Thyroid gland (tissue), 4 donors: ENCODE results near the gene MMEL1. TPM values are rescaled to one million over a fixed set of nuclear protein-coding genes. Genes with fewer than 3 reads are reported as not detected.

ENCODE experiments used
- DNase-seq, 2 donors: peaks; one replicate each; pipeline ENCODE4 v3.0.0-alpha.2; 2019
- H3K27ac ChIP-seq, 3 donors: fragments of 200-600 bp; sonication (generic); 1 replicate in 2 of 3; 2 replicates in 1 of 3; pipeline ENCODE4 v1.5.1; 2016 to 2019; ENCODE audit warnings: mild to moderate bottlenecking in 1 of 3, moderate library complexity in 1 of 3
- H3K27me3 ChIP-seq: fragments of 200-600 bp; sonication (generic); one replicate; pipeline ENCODE4 v1.5.1; 2019
- H3K36me3 ChIP-seq, 2 donors: fragments of 200-600 bp; sonication (generic); one replicate each; pipeline ENCODE4 v1.5.1; 2016 to 2019
- H3K4me1 ChIP-seq, 2 donors: fragments of 200-600 bp; sonication (generic); one replicate each; pipeline ENCODE4 v1.5.1; 2017 to 2019
- H3K4me3 ChIP-seq, 3 donors: fragments of 200-600 bp; sonication (generic); replicated peaks in 1 of 3; 1 replicate in 2 of 3; 2 replicates in 1 of 3; pipeline ENCODE4 v1.5.1; 2016; ENCODE audit warnings: mild to moderate bottlenecking in 1 of 3
- H3K9me3 ChIP-seq: fragments of 200-600 bp; sonication (generic); one replicate; pipeline ENCODE4 v1.5.1; 2017
- POLR2A ChIP-seq, 2 donors: fragments of 450-650 bp; IDR thresholded peaks; one replicate each; pipeline ENCODE4 v1.6.1; 2017; ENCODE audit warnings: antibody characterized with exemption in 2 of 2, mild to moderate bottlenecking in 2 of 2, moderate library complexity in 1 of 2
- WGBS, 2 donors: methylation state at CpG; one replicate each; pipeline ENCODE4 v1.1.5; 2017; 5-methylcytosine and 5-hydroxymethylcytosine counted together
- intact Hi-C: fragments of 100-400 bp; cut with DNase I; formaldehyde crosslinking; loops from one replicate; pipeline ENCODE4 v1.15.1; 2023
- total RNA-seq, 4 donors: library from RNA; depleted of rRNA; stranded (reverse); fragments of >200 nt; gene quantifications; one replicate each; pipeline ENCODE4 v1.2.3, GENCODE V29; 2016
- TF ChIP-seq, protein P1 (sequence below), 6 experiments: fragments of 200-600 bp in 3 of 6; fragments of 450-650 bp in 3 of 6; sonication (generic) in 3 of 6; IDR thresholded peaks; one replicate each; pipeline ENCODE4 v1.5.1; 2016 to 2019; ENCODE audit warnings: antibody characterized with exemption in 6 of 6, mild to moderate bottlenecking in 2 of 6, inconsistent platforms in 1 of 6, moderate library complexity in 1 of 6

MMEL1 gene
- total RNA-seq, 4 donors from 2014 or later = 0.98 to 2.5 (median 2.0) TPM; not detected in 1

- 75 to 76% methylated on average over 17 to 18 of the region's 25 CpGs for WGBS, 2 donors
- Histone ChIP-seq H3K27ac (no peak overlapping the region), H3K4me3 (no peak overlapping the region), H3K4me1 (peaks cover 11 to 30% of the 10 kb centered on the region in 2 donors), H3K36me3 (no peaks in the 10 kb centered on the region), H3K27me3 (peaks cover 4% of the 10 kb centered on the region), H3K9me3 (no peaks in the 10 kb centered on the region)
- peak; percentile 40 to 44 for DNase-seq
- intact Hi-C loops = loop anchor here (10.0 kb wide), 1 partner anchor 337 kb away; no protein-coding TSS in a partner anchor
- TF ChIP-seq, protein P1, sequence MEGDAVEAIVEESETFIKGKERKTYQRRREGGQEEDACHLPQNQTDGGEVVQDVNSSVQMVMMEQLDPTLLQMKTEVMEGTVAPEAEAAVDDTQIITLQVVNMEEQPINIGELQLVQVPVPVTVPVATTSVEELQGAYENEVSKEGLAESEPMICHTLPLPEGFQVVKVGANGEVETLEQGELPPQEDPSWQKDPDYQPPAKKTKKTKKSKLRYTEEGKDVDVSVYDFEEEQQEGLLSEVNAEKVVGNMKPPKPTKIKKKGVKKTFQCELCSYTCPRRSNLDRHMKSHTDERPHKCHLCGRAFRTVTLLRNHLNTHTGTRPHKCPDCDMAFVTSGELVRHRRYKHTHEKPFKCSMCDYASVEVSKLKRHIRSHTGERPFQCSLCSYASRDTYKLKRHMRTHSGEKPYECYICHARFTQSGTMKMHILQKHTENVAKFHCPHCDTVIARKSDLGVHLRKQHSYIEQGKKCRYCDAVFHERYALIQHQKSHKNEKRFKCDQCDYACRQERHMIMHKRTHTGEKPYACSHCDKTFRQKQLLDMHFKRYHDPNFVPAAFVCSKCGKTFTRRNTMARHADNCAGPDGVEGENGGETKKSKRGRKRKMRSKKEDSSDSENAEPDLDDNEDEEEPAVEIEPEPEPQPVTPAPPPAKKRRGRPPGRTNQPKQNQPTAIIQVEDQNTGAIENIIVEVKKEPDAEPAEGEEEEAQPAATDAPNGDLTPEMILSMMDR (IDR thresholded peaks at IDR 0.05) = no peak
- TF ChIP-seq POLR2A (IDR thresholded peaks at IDR 0.05) = no peak
Observed at GRCh38 chr1:2541619-2542245, 91.1 kb downstream of the MMEL1 start.

GRCh38 chr1:2540816-2541492 lies 91.9 kb downstream of the MMEL1 start:
- no peak for DNase-seq
- Histone ChIP-seq H3K27ac (no peak overlapping the region), H3K9me3 (no peaks in the 10 kb centered on the region), H3K4me1 (peaks cover 6 to 23% of the 10 kb centered on the region in 2 donors), H3K4me3 (no peak overlapping the region), H3K27me3 (peaks cover 4% of the 10 kb centered on the region), H3K36me3 (no peaks in the 10 kb centered on the region)
- 26 to 43% methylated on average over 10 to 15 of the region's 39 CpGs for WGBS, 2 donors
- TF ChIP-seq, protein P1 (IDR thresholded peaks at IDR 0.05) = no peak
- TF ChIP-seq POLR2A (IDR thresholded peaks at IDR 0.05) = no peak
- intact Hi-C loops = loop anchor here (10.0 kb wide), 1 partner anchor 336 kb away; no protein-coding TSS in a partner anchor

Other genes with a start within 250 kb of the MMEL1 start
- 10 to 100 TPM; 23.3 to 45.3 (median 33.8) TPM for gene MORN1, start 241.5 kb downstream of the MMEL1 start, total RNA-seq
- gene RER1, start 241.2 kb downstream of the MMEL1 start, total RNA-seq = 100 to 1,000 TPM in 1 of 4 donors, 10 to 100 TPM in 3; 73.5 to 101 (median 83.7) TPM
- gene PEX10, start 220.5 kb downstream of the MMEL1 start, total RNA-seq = 10 to 100 TPM; 25.0 to 35.2 (median 33.5) TPM
- gene PLCH2, start 156.7 kb downstream of the MMEL1 start, total RNA-seq = 1 to 10 TPM in 2 of 4 donors, under 1 TPM in 2; 0.29 to 2.2 (median 0.76) TPM
- gene PANK4, start 106.4 kb downstream of the MMEL1 start, total RNA-seq = 10 to 100 TPM; 29.3 to 39.9 (median 38.0) TPM
- not detected for gene HES5, start 102.8 kb downstream of the MMEL1 start, total RNA-seq
- gene TNFRSF14, start 76.6 kb downstream of the MMEL1 start, total RNA-seq = 10 to 100 TPM; 36.3 to 47.5 (median 46.7) TPM
- gene PRXL2B, start 46.2 kb downstream of the MMEL1 start, total RNA-seq = 10 to 100 TPM; 14.6 to 24.7 (median 18.0) TPM
- 1 to 10 TPM in 3 of 4 donors, under 1 TPM in 1; 0.81 to 2.2 (median 1.9) TPM for gene TTC34, start 168.7 kb upstream of the MMEL1 start, total RNA-seq